HEK293 (cell line): ENCODE data around the gene CDC26.
A peak's percentile ranks its signal among the peaks of the same experiment; 100 is the strongest.

ENCODE experiments used
- CTCF ChIA-PET: fragments of 350-600 bp; formaldehyde crosslinking; extraction: SDS; loops from one replicate; lab custom pipeline; 2021; ENCODE audit warnings: antibody characterized with exemption; lab: Yijun Ruan, JAX
- POLR2A ChIA-PET: fragments of 300-600 bp; formaldehyde crosslinking; extraction: SDS; loops from one replicate; lab custom pipeline; 2020; ENCODE audit warnings: antibody characterized with exemption, inconsistent platforms; lab: Yijun Ruan, JAX
- H3K27ac ChIP-seq: fragments of 200-500 bp; sonication (Bioruptor generic); 2 replicates; pipeline ENCODE4 v1.5.1; 2014; ENCODE audit warnings: low read depth, low read length, control low read depth, inconsistent platforms; ENCODE audit errors: extremely low read depth
- H3K36me3 ChIP-seq, 2 experiments: fragments of 200-500 bp in 1 of 2; sonication (Bioruptor generic) in 1 of 2; 1 replicate in 1 of 2; 2 replicates in 1 of 2; pipeline ENCODE4 v1.5.1; 2014 to 2017; ENCODE audit warnings: inconsistent platforms in 2 of 2, low read length in 2 of 2; ENCODE audit not compliant: control insufficient read depth in 2 of 2, insufficient read depth in 1 of 2
- H3K4me1 ChIP-seq: fragments of 200-500 bp; sonication (Bioruptor generic); 2 replicates; pipeline ENCODE4 v1.5.1; 2014; ENCODE audit warnings: mild to moderate bottlenecking, low read length, inconsistent platforms; ENCODE audit not compliant: control insufficient read depth, insufficient read depth
- H3K4me3 ChIP-seq: 2 replicates; pipeline ENCODE4 v1.5.1; 2011; ENCODE audit warnings: low read depth, mild to moderate bottlenecking, control low read depth, low read length, moderate library complexity
- H3K9me3 ChIP-seq: fragments of 200-500 bp; sonication (Bioruptor generic); 2 replicates; pipeline ENCODE4 v1.5.1; 2014; ENCODE audit warnings: low read depth, low read length, inconsistent platforms; ENCODE audit not compliant: control insufficient read depth, insufficient read depth
- ELK4 ChIP-seq: IDR thresholded peaks from 2 replicates; pipeline ENCODE4 v1.6.1; 2011; ENCODE audit warnings: mild to moderate bottlenecking, low read depth, low read length, borderline replicate concordance
- INSM2 ChIP-seq: fragments of 450-650 bp; formaldehyde crosslinking; IDR thresholded peaks from 2 replicates; pipeline ENCODE4 v1.5.1; 2016; ENCODE audit warnings: missing biosample characterization, missing genetic modification characterization
- KLF9 ChIP-seq: fragments of 450-650 bp; formaldehyde crosslinking; IDR thresholded peaks from 2 replicates; pipeline ENCODE4 v1.5.1; 2016; ENCODE audit warnings: missing biosample characterization, missing genetic modification characterization, low read depth
- MYNN ChIP-seq: fragments of 450-650 bp; formaldehyde crosslinking; IDR thresholded peaks from 2 replicates; pipeline ENCODE4 v1.5.1; 2016; ENCODE audit warnings: missing biosample characterization, missing genetic modification characterization, borderline replicate concordance
- OSR2 ChIP-seq: fragments of 450-650 bp; formaldehyde crosslinking; IDR thresholded peaks from 2 replicates; pipeline ENCODE4 v1.5.1; 2016; ENCODE audit warnings: missing biosample characterization, missing genetic modification characterization
- PATZ1 ChIP-seq: fragments of 450-650 bp; formaldehyde crosslinking; IDR thresholded peaks from 2 replicates; pipeline ENCODE4 v1.5.1; 2016; ENCODE audit warnings: missing biosample characterization, missing genetic modification characterization
- SCRT1 ChIP-seq: fragments of 450-650 bp; formaldehyde crosslinking; IDR thresholded peaks from 2 replicates; pipeline ENCODE4 v1.5.1; 2016; ENCODE audit warnings: missing biosample characterization, missing genetic modification characterization, borderline replicate concordance
- ZBTB11 ChIP-seq: fragments of 450-650 bp; formaldehyde crosslinking; conservative IDR thresholded peaks from 2 replicates; pipeline ENCODE4 v1.5.1; 2016; ENCODE audit warnings: low read depth, missing biosample characterization, missing genetic modification characterization
- ZBTB21 ChIP-seq: fragments of 450-650 bp; formaldehyde crosslinking; IDR thresholded peaks from 2 replicates; pipeline ENCODE4 v1.5.1; 2017; ENCODE audit warnings: missing biosample characterization, missing genetic modification characterization
- ZEB2 ChIP-seq: fragments of 450-650 bp; formaldehyde crosslinking; IDR thresholded peaks from 2 replicates; pipeline ENCODE4 v1.5.1; 2016; ENCODE audit warnings: missing biosample characterization, missing genetic modification characterization
- ZNF202 ChIP-seq: fragments of 450-650 bp; formaldehyde crosslinking; IDR thresholded peaks from 2 replicates; pipeline ENCODE4 v1.5.1; 2016; ENCODE audit warnings: missing biosample characterization, missing genetic modification characterization, borderline replicate concordance
- ZNF23 ChIP-seq: fragments of 450-650 bp; formaldehyde crosslinking; IDR thresholded peaks from 2 replicates; pipeline ENCODE4 v1.5.1; 2016; ENCODE audit warnings: missing biosample characterization, missing genetic modification characterization, borderline replicate concordance
- ZNF266 ChIP-seq: fragments of 450-650 bp; formaldehyde crosslinking; IDR thresholded peaks from 2 replicates; pipeline ENCODE4 v1.5.1; 2016; ENCODE audit warnings: missing biosample characterization, missing genetic modification characterization, low read depth
- ZNF394 ChIP-seq: fragments of 450-650 bp; formaldehyde crosslinking; IDR thresholded peaks from 2 replicates; pipeline ENCODE4 v1.5.1; 2016; ENCODE audit warnings: missing biosample characterization, missing genetic modification characterization, mild to moderate bottlenecking, moderate library complexity, borderline replicate concordance
- ZNF433 ChIP-seq: fragments of 450-650 bp; formaldehyde crosslinking; IDR thresholded peaks from 2 replicates; pipeline ENCODE4 v1.5.1; 2016; ENCODE audit warnings: missing biosample characterization, missing genetic modification characterization, low read depth
- ZNF514 ChIP-seq: fragments of 450-650 bp; formaldehyde crosslinking; IDR thresholded peaks from 2 replicates; pipeline ENCODE4 v1.5.1; 2016; ENCODE audit warnings: missing biosample characterization, missing genetic modification characterization
- ZNF544 ChIP-seq: fragments of 450-650 bp; formaldehyde crosslinking; IDR thresholded peaks from 2 replicates; pipeline ENCODE4 v1.5.0; 2017; ENCODE audit warnings: missing biosample characterization, missing genetic modification characterization
- ZNF621 ChIP-seq: fragments of 450-650 bp; formaldehyde crosslinking; IDR thresholded peaks from 2 replicates; pipeline ENCODE4 v1.5.1; 2017; ENCODE audit warnings: missing biosample characterization, missing genetic modification characterization
- ZNF623 ChIP-seq: fragments of 450-650 bp; formaldehyde crosslinking; IDR thresholded peaks from 2 replicates; pipeline ENCODE4 v1.5.1; 2016; ENCODE audit warnings: missing biosample characterization, missing genetic modification characterization
- ZNF654 ChIP-seq: fragments of 450-650 bp; formaldehyde crosslinking; IDR thresholded peaks from 2 replicates; pipeline ENCODE4 v1.5.1; 2016; ENCODE audit warnings: low read depth, missing biosample characterization, missing genetic modification characterization
- ZNF792 ChIP-seq: fragments of 450-650 bp; formaldehyde crosslinking; IDR thresholded peaks from 2 replicates; pipeline ENCODE4 v1.5.1; 2016; ENCODE audit warnings: missing biosample characterization, missing genetic modification characterization
- ZSCAN18 ChIP-seq: fragments of 450-650 bp; formaldehyde crosslinking; IDR thresholded peaks from 2 replicates; pipeline ENCODE4 v1.5.1; 2016; ENCODE audit warnings: missing biosample characterization, missing genetic modification characterization
- ZSCAN23 ChIP-seq: fragments of 450-650 bp; formaldehyde crosslinking; IDR thresholded peaks from 2 replicates; pipeline ENCODE4 v1.5.1; 2016; ENCODE audit warnings: missing biosample characterization, missing genetic modification characterization

The CDC26 gene

GRCh38 chr9:113219969-113220368 lies 55.4 kb downstream of the CDC26 start:
- H3K4me1 ChIP-seq = 0 out of 2 replicates have a peak, but pooled peaks cover 3% of the 10 kb centered on the region
- H3K36me3 ChIP-seq = peaks cover 0 to 8% of the 10 kb centered on the region in 2 experiments
- H3K4me3 ChIP-seq = peak overlapping the region; percentile 70
- no peak overlapping the region for H3K27ac ChIP-seq
- H3K9me3 ChIP-seq = no peaks in the 10 kb centered on the region
- no peak for TF ChIP-seq ZNF544 (tag by site-specific recombination)
- TF ChIP-seq ZBTB21 (tag by site-specific recombination) = no peak
- no peak for TF ChIP-seq INSM2 (tag by site-specific recombination)
- no peak for TF ChIP-seq ZNF433
- no peak for TF ChIP-seq PATZ1 (tag by site-specific recombination)
- no peak for TF ChIP-seq ZSCAN18 (tag by site-specific recombination)
- TF ChIP-seq ZEB2 (tag by site-specific recombination) = no peak
- TF ChIP-seq ZNF623 = no peak
- no peak for TF ChIP-seq KLF9 (tag by site-specific recombination)
- CTCF ChIA-PET = interaction anchor here (0.6 kb wide), 2 partner anchors 54 to 372 kb away, joined by 4 to 6 read pairs; no protein-coding TSS in a partner anchor
- POLR2A ChIA-PET = interaction anchor here (2.5 to 4.2 kb wide), 3 partner anchors 23 to 69 kb away, joined by 20 to 44 read pairs (median 20); partner anchors contain the start of genes CDC26, PRPF4 and SLC31A2

- Histone ChIP-seq H3K9me3 (no peaks in the 10 kb centered on the region), H3K36me3 (peaks cover 0 to 4% of the 10 kb centered on the region in 2 experiments; a peak in 2 of 3 replicates), H3K4me3 (no peak overlapping the region), H3K27ac (no peak overlapping the region), H3K4me1 (0 out of 2 replicates have a peak, but pooled peaks cover 3% of the 10 kb centered on the region)
- POLR2A ChIA-PET = interaction anchor here (0.7 to 4.2 kb wide), 3 partner anchors 28 to 68 kb away, joined by 3 to 44 read pairs (median 20); partner anchors contain the start of genes CDC26, PRPF4 and SLC31A2
- CTCF ChIA-PET = interaction anchor here (0.6 kb wide), 2 partner anchors 15 to 55 kb away, joined by 3 to 6 read pairs; no protein-coding TSS in a partner anchor
- TF ChIP-seq OSR2 (tag by site-specific recombination) = no peak
- TF ChIP-seq ZNF394 = no peak
- no peak for TF ChIP-seq MYNN (tag by site-specific recombination)
- TF ChIP-seq ELK4 = no peak
- no peak for TF ChIP-seq ZNF202 (tag by site-specific recombination)
- no peak for TF ChIP-seq ZBTB11 (tag by site-specific recombination)
- no peak for TF ChIP-seq ZNF792
- no peak for TF ChIP-seq ZSCAN23 (tag by site-specific recombination)
- no peak for TF ChIP-seq ZNF514 (tag by site-specific recombination)
- no peak for TF ChIP-seq ZNF23 (tag by site-specific recombination)
- no peak for TF ChIP-seq ZNF654 (tag by site-specific recombination)
- no peak for TF ChIP-seq SCRT1
- TF ChIP-seq ZNF266 (tag by site-specific recombination) = no peak
- no peak for TF ChIP-seq ZNF621
Measured at GRCh38 chr9:113219186-113219936, 56.0 kb downstream of the CDC26 start.
